Activated T-cell treated with anti-CD3 and anti-CD28 coated beads for 4 hours (primary cell): ENCODE results near the gene GRID1.
"Not testable (repeated sequence)": the region's sequence is repeated elsewhere in the genome, so short reads cannot be mapped to it uniquely, and the experiment has no call there.

ENCODE experiments used
- DNase-seq: peaks from one replicate; pipeline ENCODE4 v3.0.0-alpha.2; 2020

Gene GRID1

GRCh38 chr10:86248062-86248461 is 118.5 kb downstream of the GRID1 start:
- DNase-seq, result no peak

- no peak for DNase-seq
These were observed 119.0 kb downstream of the GRID1 start for GRCh38 chr10:86247588-86247987.

GRCh38 chr10:86247073-86247472 is 119.5 kb downstream of the GRID1 start:
- DNase-seq, result no peak

GRCh38 chr10:86246279-86246940 is 120.2 kb downstream of the GRID1 start:
- no peak for DNase-seq

GRCh38 chr10:86245015-86245394 is 121.6 kb downstream of the GRID1 start:
- DNase-seq, result no peak

GRCh38 chr10:86244297-86245014 is 122.1 kb downstream of the GRID1 start:
- DNase-seq, result no peak

- DNase-seq, result no peak
These were observed 122.9 kb downstream of the GRID1 start for GRCh38 chr10:86243651-86244155.

- DNase-seq, result no peak
These were observed 123.8 kb downstream of the GRID1 start for GRCh38 chr10:86242761-86243160.

- not testable (repeated sequence) for DNase-seq
These were observed 128.5 kb downstream of the GRID1 start for GRCh38 chr10:86238089-86238488.

- no peak for DNase-seq
These were observed 131.9 kb downstream of the GRID1 start for GRCh38 chr10:86234541-86235270.

- DNase-seq, result no peak
These were observed 132.5 kb downstream of the GRID1 start for GRCh38 chr10:86234107-86234506.

GRCh38 chr10:86233131-86233530 is 133.5 kb downstream of the GRID1 start:
- DNase-seq, result no peak

GRCh38 chr10:86232644-86233043 is 134.0 kb downstream of the GRID1 start:
- no peak for DNase-seq

- no peak for DNase-seq
These were observed 134.6 kb downstream of the GRID1 start for GRCh38 chr10:86231796-86232560.

GRCh38 chr10:86230557-86231180 is 135.9 kb downstream of the GRID1 start:
- DNase-seq, result no peak

GRCh38 chr10:86229811-86230556 is 136.6 kb downstream of the GRID1 start:
- DNase-seq, result no peak

GRCh38 chr10:86229376-86229775 is 137.2 kb downstream of the GRID1 start:
- DNase-seq, result no peak

GRCh38 chr10:86227501-86228258 is 138.9 kb downstream of the GRID1 start:
- no peak for DNase-seq

- DNase-seq, result no peak
These were observed 139.8 kb downstream of the GRID1 start for GRCh38 chr10:86226781-86227201.

GRCh38 chr10:86226016-86226415 is 140.6 kb downstream of the GRID1 start:
- no peak for DNase-seq
